HG03025 (cell line): ENCODE results near the gene ADGRA3.
"Not testable (repeated sequence)": the region's sequence is repeated elsewhere in the genome, so short reads cannot be mapped to it uniquely, and the experiment has no call there.

Source experiments
- ATAC-seq: cut with Tn5 transposase; IDR thresholded peaks from one replicate; pipeline ENCODE4 v1.9.1; 2021; ENCODE audit warnings: mild to moderate bottlenecking, moderate library complexity; ENCODE audit not compliant: unreplicated experiment, low FRiP score

The ADGRA3 gene

GRCh38 chr4:22382216-22382615 is 133.7 kb downstream of the ADGRA3 start:
- ATAC-seq = not testable (repeated sequence)

GRCh38 chr4:22372986-22373385 is 142.9 kb downstream of the ADGRA3 start:
- no peak for ATAC-seq

- no peak for ATAC-seq
Observed at GRCh38 chr4:22369901-22370562, 145.8 kb downstream of the ADGRA3 start.

- no peak for ATAC-seq
Observed at GRCh38 chr4:22363787-22364186, 152.1 kb downstream of the ADGRA3 start.

DNA sequence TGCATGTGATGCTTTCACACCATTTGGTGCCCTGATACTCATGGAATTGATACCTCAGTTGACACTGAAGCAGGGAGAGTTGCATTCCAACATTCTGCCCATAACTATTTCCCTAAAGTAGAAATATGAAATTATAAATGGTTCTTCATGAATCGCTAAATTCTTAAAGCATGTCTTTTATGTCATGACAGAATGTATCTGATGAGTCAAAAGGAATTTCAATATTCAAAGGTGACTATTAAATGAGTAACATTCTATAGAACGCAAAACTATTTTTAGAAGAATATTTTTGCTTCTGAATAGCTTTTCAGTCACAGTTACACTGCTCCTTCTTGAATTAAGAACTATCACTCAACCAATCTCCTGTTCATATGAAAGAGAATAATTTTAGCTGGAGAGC is 152.8 kb downstream of the ADGRA3 start:
- no peak for ATAC-seq

DNA sequence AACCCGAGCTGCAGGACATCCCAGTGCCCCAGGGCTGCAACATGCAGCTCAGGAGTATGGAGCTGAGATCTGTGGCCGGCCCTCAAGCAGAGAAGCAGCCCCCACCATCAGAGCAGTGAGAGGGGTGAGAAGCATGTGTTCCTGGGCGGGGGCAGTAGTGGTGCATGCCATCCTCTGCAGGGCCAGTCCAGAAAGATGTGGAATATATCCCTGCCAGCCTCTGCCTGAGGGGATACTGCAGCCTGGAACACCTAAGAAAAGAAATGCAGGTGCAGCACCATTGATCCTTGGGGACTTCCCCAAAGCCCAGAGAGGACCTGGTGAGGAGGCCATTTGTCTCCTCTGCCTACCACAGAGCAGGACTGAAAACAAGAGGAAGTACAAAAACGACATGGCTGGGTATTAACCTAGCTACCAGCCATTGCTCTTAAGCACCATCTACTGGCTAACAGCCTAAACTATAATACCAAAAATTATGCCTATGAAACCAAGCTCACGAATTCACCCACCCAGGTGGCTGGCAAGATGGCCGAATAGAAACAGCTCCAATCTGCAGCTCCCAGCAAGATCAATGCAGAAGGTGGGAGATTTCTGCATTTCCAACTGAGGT is 158.8 kb downstream of the ADGRA3 start:
- ATAC-seq = no peak

GRCh38 chr4:22348410-22348809 is 167.5 kb downstream of the ADGRA3 start:
- no peak for ATAC-seq

DNA sequence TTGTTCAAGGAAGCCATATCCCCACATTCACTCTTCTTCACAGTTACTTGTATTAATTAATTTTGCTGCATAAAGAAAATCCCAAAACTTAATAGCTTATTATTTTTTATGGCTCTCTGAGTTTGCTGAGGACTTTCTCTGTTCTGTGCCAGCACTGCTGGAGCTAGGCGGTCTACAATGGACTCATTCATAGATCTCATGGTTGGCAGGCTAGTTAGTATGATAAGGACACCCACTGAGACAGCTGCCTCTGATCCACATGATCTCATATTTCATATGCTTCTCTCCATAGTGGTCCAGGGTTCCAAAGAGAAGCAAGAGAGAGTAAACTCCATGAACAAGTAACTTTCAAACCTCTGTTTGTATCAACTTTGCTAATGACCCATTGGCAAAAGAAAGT is 170.2 kb downstream of the ADGRA3 start:
- ATAC-seq = no peak

GRCh38 chr4:22345055-22345454 is 170.8 kb downstream of the ADGRA3 start:
- ATAC-seq = no peak

- ATAC-seq = no peak
Observed at GRCh38 chr4:22343606-22344005, 172.3 kb downstream of the ADGRA3 start.

- no peak for ATAC-seq
Observed at GRCh38 chr4:22339491-22339890, 176.4 kb downstream of the ADGRA3 start.

DNA sequence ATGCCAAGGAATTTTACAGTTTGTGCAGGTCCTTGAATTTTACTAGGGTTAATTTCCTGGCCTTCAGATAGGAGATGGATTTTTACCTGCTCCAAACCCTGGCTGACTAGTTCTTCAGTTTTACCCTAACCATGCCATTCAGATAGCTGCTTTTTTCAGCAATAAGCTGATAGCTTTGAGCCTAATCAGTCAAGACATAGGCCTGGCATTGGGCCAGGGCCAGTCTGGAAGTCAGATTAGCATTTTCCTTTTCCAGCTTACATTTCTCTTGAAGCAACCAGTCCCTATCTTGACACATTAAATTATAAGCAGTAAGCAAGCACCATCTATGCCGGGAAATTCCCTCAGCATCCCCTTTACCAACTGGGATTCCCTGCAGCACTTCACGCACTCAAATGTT is 177.1 kb downstream of the ADGRA3 start:
- ATAC-seq = no peak
